Measurements from ENCODE around the gene POLR2C. TPM values are rescaled to one million over a fixed set of nuclear protein-coding genes. Genes with fewer than 3 reads are reported as not detected.

POLR2C gene
- total RNA-seq, 1 experiment from 2014 or later, result 151 TPM

GRCh38 chr16:57502048-57502775, 39.7 kb downstream of the POLR2C start:
- no peak for DNase-seq (ENCODE audit: low spot score)

- DNase-seq (ENCODE audit: low spot score), result no peak
These were observed 40.9 kb downstream of the POLR2C start for GRCh38 chr16:57503366-57503765.

GRCh38 chr16:57504001-57504400, 41.5 kb downstream of the POLR2C start:
- no peak for DNase-seq (ENCODE audit: low spot score)

GRCh38 chr16:57504491-57504890, 42.0 kb downstream of the POLR2C start:
- no peak for DNase-seq (ENCODE audit: low spot score)

- no peak for DNase-seq (ENCODE audit: low spot score)
These were observed 42.7 kb downstream of the POLR2C start for GRCh38 chr16:57505169-57505568.

- DNase-seq (ENCODE audit: low spot score), result no peak
These were observed 44.9 kb downstream of the POLR2C start for GRCh38 chr16:57507136-57508034.

GRCh38 chr16:57508035-57508425, 45.6 kb downstream of the POLR2C start:
- DNase-seq (ENCODE audit: low spot score), result no peak

DNA sequence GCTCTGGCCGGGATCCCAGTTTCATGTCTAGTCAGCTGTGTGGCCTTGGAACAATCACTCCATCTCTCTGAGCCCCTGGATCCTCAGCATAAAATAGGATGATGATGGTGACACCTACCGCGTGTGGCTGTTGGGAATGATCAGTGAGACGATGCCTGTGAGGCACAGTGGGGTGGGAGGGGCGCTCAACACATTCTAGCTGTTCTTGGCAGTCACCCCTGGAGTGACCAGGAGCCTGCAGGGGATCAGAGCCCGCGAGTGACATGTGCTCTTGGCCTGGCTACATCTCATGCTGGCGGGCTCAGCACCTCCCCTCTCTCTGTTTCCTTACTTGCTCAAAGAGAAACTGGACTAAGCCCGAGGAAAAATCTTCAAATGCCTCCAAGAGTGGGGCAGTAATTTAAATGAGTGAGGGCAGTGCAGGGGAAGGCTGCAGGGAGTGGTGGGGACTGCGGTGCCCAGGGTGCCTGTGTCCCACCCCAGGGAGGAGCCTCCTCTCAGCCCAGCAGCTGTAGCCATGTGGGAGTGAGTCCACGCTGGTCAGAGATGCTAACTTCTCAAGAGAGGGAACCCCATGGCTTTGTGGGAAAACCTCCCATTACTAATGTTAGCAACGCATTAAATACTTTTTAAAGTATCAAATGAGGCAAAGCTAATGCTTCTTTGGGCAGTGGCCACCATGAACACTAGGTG, 46.9 kb downstream of the POLR2C start:
- no peak for DNase-seq (ENCODE audit: low spot score)

DNA sequence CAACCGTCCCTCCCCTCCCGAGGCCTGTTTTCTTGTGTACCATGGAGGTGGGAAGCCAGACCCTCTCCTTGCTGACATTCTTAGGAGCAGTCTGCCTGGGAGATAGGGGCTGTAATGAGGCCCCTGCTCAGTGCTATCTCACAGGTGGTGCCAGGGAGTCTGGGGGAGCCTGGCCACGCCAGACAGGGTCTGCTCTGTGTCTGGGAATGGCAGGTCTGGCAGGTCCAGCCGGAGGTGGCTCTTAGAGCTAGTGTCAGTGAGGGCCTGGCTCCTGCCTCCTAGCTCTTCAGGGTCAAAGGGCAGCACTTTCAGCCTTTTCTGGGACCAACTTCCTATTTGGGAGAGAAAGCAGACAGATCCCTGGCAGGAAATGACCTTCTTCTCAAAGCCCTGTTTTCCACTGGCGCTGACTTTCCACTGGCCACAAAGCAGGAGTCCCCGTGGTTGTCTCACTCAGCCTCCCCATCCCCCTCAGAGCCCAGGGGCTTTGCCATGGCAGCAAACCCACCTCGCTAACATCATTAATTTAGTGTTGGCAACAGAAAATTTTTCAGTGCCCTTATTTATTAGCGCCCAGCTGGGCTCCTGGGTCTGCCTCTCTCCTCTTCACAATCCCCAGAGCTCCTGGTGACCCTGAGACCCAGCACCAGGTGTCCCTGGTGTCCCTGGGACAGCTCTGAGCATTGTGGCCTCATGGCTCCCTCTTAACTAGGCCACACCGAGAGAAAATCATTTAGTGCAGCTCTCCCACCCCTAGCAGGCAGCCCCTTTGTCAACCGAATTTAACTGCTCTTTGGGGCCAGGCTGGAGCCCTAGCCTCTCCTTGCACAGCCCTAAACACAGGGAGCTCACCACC, 47.8 kb downstream of the POLR2C start:
- no peak for DNase-seq (ENCODE audit: low spot score)

DNA sequence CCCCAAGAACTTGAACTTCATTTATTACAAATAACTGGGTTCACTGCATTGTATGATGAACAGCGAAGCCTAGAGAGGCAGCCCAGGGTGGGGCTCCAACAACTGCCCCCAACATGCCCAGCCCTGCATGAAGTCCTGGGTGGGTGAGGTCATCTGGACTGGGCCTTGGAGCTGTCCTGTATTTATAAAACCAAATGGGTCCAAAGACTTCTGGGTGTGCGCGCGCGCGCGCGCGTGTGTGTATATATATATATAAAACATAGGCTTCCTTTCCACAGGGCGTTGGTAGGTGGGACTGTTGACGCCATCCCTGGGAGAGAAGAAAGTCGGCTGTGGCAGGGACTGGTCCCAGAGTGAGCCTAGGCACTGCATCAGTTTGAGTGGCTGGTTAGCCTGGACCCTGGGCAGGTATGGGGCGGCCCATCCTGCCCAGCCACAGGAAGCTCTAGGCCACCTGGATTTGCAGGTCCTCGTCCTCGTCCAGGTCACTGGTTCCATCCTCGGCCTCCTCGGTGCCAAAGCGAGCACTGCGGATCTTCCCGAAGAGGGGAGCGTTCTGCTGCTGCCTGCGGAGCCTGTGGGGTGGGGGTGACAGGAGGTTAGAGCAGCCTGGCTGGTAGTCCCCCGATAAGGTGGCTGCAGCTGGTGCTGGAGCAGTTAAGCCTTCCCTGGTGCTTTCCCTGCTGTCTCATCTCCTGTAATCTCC, 50.0 kb downstream of the POLR2C start:
- DNase-seq (ENCODE audit: low spot score), result no peak

DNA sequence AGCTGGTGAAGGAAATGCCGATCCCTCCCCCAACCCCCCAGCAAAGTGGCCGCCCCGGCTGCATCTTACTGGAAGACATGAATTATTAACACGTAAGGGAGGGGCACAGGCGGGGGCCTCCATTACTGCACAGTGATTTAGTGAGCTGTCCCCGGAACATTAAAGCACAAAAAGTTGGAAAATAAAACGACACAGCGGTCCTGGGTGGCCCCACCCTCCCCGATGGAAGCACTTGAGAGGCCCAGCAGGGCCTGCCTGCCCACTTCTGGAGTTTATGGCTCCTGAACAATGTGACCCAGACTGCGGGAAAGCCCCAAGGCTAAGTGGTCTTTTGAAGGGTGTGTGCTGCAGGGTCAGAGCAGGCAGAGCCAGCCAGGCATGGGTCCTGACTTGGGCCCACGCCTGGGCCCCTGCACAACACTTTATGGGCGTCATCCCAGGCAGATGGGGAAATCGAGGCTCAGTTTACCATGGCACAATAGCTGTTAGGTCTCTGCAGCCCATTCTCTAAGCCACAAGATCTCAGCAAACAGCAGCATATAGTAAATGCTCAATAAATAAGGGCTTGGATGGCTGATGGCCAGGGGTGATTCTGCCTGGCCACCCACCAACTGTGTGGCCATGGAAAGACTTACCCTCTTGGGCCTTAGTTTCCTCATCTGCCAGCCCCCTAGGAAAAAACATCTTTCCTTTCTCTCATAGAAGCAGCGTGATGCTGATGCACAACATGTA, 51.1 kb downstream of the POLR2C start:
- DNase-seq (ENCODE audit: low spot score), result no peak

GRCh38 chr16:57514371-57514770, 51.9 kb downstream of the POLR2C start:
- no peak for DNase-seq (ENCODE audit: low spot score)

GRCh38 chr16:57514791-57515600, 52.5 kb downstream of the POLR2C start:
- DNase-seq (ENCODE audit: low spot score), result no peak

- DNase-seq (ENCODE audit: low spot score), result peak; percentile 31
These were observed 53.8 kb downstream of the POLR2C start for GRCh38 chr16:57516176-57516725.

GRCh38 chr16:57516773-57517172, 54.3 kb downstream of the POLR2C start:
- no peak for DNase-seq (ENCODE audit: low spot score)

- DNase-seq (ENCODE audit: low spot score), result no peak
These were observed 55.2 kb downstream of the POLR2C start for GRCh38 chr16:57517397-57518367.

DNA sequence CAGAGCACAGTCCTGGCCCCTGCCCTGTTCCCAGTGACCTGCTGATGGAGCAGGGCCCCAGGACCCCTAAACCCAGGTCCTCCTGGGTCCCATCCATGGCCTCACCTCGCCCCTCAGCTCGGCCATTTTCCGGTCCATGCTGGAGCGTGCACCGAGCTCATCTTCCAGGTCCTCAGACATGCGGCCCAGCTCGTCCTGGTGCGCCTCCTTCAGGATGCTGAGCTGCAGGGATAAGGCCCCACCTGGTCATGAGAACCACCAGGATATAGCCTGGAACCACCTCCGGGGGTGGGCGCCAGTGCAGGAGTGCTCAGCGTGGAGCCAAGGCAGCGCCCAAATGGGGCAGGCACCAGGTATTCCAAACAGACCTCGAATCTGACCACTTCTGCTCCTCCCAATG, 56.0 kb downstream of the POLR2C start:
- DNase-seq (ENCODE audit: low spot score), result no peak

DNA sequence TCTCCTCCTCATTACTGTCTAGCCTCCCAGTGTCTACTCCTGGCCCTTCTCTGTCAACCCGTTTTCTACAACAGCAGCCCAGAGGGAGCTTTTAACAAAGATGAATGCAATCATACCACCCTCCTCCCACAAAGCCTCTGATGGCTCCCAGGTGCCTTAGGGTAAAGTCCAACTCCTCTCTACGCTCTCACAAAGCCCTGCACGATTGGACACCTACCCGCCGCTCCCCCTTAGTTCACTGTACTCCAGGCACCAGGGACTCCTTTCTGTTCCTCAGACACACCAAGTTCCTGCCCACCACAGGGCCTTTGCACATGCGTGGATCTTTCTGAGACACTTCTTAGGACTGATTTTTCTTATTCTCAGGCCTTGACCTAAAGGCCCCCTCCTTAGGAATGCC, 56.4 kb downstream of the POLR2C start:
- DNase-seq (ENCODE audit: low spot score), result no peak
